BLaER1 (cell line): Measurements from ENCODE around the gene TPSB2.

Experiments used
- H3K27ac ChIP-seq: shearing (Covaris generic); formaldehyde crosslinking; 2 replicates; pipeline ENCODE4 v1.8.1; 2022
- H3K27me3 ChIP-seq: shearing (Covaris generic); formaldehyde crosslinking; 2 replicates; pipeline ENCODE4 v1.8.1; 2022
- H3K36me3 ChIP-seq: shearing (Covaris generic); formaldehyde crosslinking; 2 replicates; pipeline ENCODE4 v1.8.1; 2022
- H3K4me1 ChIP-seq: shearing (Covaris generic); formaldehyde crosslinking; 2 replicates; pipeline ENCODE4 v1.8.1; 2022
- H3K4me2 ChIP-seq: shearing (Covaris generic); formaldehyde crosslinking; 2 replicates; pipeline ENCODE4 v1.8.1; 2022
- H3K4me3 ChIP-seq: shearing (Covaris generic); formaldehyde crosslinking; 2 replicates; pipeline ENCODE4 v1.8.1; 2022
- H3K9ac ChIP-seq: shearing (Covaris generic); formaldehyde crosslinking; 2 replicates; pipeline ENCODE4 v1.8.1; 2022
- H3K9me3 ChIP-seq: shearing (Covaris generic); formaldehyde crosslinking; 2 replicates; pipeline ENCODE4 v1.8.1; 2022
- H4K20me1 ChIP-seq: shearing (Covaris generic); formaldehyde crosslinking; 2 replicates; pipeline ENCODE4 v1.8.1; 2022
- Cebpa-rat ChIP-seq: shearing (Covaris generic); IDR thresholded peaks from 2 replicates; pipeline ENCODE4 v1.8.1; 2022

Gene TPSB2

GRCh38 chr16:1182316-1182671 lies 47.7 kb downstream of the TPSB2 start:
- Histone ChIP-seq H3K27me3 (no peaks in the 10 kb centered on the region), H4K20me1 (peaks cover 94% of the 10 kb centered on the region), H3K27ac (peak overlapping the region; percentile 53; the same call in 1 of the 2 replicates), H3K9ac (no peak overlapping the region), H3K4me2 (peak overlapping the region; percentile 98), H3K4me1 (peaks cover 62% of the 10 kb centered on the region), H3K9me3 (no peaks in the 10 kb centered on the region), H3K4me3 (peak overlapping the region; percentile 52), H3K36me3 (peaks cover 8% of the 10 kb centered on the region; the same call in 1 of the 2 replicates)
- no peak for TF ChIP-seq Cebpa-rat

- Histone ChIP-seq H3K36me3 (peaks cover 8% of the 10 kb centered on the region; the same call in 1 of the 2 replicates), H3K4me2 (peak overlapping the region; percentile 98)
Observed at GRCh38 chr16:1181404-1182315, 48.3 kb downstream of the TPSB2 start.

GRCh38 chr16:1180549-1181403 lies 49.2 kb downstream of the TPSB2 start:
- no peak overlapping the region for H3K27ac ChIP-seq
- no peaks in the 10 kb centered on the region for H3K27me3 ChIP-seq
- H3K4me1 ChIP-seq: peaks cover 64% of the 10 kb centered on the region

More at GRCh38 chr16:1181404-1182315, 48.3 kb downstream of the TPSB2 start:
- no peaks in the 10 kb centered on the region for H3K27me3 ChIP-seq
- H3K4me3 ChIP-seq: peak overlapping the region; percentile 52; the same call in 1 of the 2 replicates
- no peak for TF ChIP-seq Cebpa-rat
- H3K9me3 ChIP-seq: no peaks in the 10 kb centered on the region
- peaks cover 56% of the 10 kb centered on the region for H3K4me1 ChIP-seq
- no peak overlapping the region for H3K27ac ChIP-seq
- no peak overlapping the region for H3K9ac ChIP-seq
- H4K20me1 ChIP-seq: peaks cover 94% of the 10 kb centered on the region

More at GRCh38 chr16:1180549-1181403, 49.2 kb downstream of the TPSB2 start:
- no peaks in the 10 kb centered on the region for H3K9me3 ChIP-seq
- H3K4me2 ChIP-seq: peak overlapping the region; percentile 98
- no peak overlapping the region for H3K4me3 ChIP-seq
- peaks cover 94% of the 10 kb centered on the region for H4K20me1 ChIP-seq
- peak overlapping the region; percentile 35; the same call in 1 of the 2 replicates for H3K9ac ChIP-seq
- no peak for TF ChIP-seq Cebpa-rat
- peaks cover 8% of the 10 kb centered on the region; the same call in 1 of the 2 replicates for H3K36me3 ChIP-seq
